Measurements from ENCODE around the gene GEMIN4. TPM values are rescaled to one million over a fixed set of nuclear protein-coding genes. Genes with fewer than 3 reads are reported as not detected.

Gene GEMIN4
- polyA plus RNA-seq, 1 of the 3 experiments (the other 2 are of a cell fraction), result 12.5 TPM

DNA sequence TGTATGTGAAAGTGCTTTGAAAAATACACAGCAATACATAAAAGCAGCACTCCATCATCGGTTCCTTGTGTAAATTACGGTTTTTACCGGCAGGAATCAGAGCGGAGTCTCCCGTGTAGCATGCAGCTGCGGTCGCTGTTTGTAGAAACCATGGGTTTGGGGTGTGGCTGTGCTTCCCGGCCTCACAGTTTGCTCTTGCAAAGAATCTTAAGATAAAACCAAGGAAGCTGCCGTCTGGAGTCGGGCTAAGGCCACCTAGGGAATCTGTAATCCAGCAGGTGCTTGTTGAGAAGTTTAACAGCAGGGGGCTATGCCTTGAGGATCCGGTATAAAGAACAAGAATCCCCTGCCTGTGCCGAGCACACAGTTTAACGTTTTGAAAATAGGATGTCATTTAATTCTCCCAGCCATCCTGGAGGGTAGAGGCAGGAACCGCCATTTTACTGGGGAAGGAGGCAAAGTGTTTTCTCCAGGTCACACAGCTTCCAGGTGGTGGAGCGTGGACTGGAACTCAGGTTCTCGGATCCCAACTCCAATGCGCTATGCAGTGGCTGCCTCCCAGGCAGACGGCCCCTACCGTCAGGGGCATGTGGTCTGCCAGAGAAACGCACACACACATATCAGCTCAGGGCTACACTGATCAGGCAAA lies 25.7 kb downstream of the GEMIN4 start:
- CTCF ChIA-PET, result interaction anchor here (1.4 to 2.0 kb wide), 2 partner anchors 26 to 270 kb away, joined by 3 to 4 read pairs; partner anchors contain the start of genes GEMIN4 and TIMM22
- no peak overlapping the region for H3K4me2 ChIP-seq
- H2AFZ ChIP-seq (ENCODE audit: low read depth), result no peak overlapping the region
- H4K20me1 ChIP-seq (ENCODE audit: insufficient read depth), result no peaks in the 10 kb centered on the region
- no peaks in the 10 kb centered on the region for H3K27me3 ChIP-seq (ENCODE audit: insufficient read depth)
- 89% methylated on average over 19 of the region's 20 CpGs for whole genome bisulfite sequencing (ENCODE audit: low lambda C conversion rate)
- H3K4me1 ChIP-seq (ENCODE audit: control insufficient read depth in 1 of 2, insufficient read depth in 2 of 2, low read depth in 1 of 2, low read length in 1 of 2), result no peaks in the 10 kb centered on the region; a peak in 1 of 4 replicates
- POLR2A ChIA-PET, result no interaction called here
- no peak overlapping the region for H3K4me3 ChIP-seq (ENCODE audit: low read depth in 2 of 2, low read length in 1 of 2)
- H3K9me2 ChIP-seq, result no peaks in the 10 kb centered on the region
- no peak overlapping the region for H3K27ac ChIP-seq (ENCODE audit: low read depth in 2 of 2, low read length in 1 of 2)
- TF ChIP-seq, protein P1, sequence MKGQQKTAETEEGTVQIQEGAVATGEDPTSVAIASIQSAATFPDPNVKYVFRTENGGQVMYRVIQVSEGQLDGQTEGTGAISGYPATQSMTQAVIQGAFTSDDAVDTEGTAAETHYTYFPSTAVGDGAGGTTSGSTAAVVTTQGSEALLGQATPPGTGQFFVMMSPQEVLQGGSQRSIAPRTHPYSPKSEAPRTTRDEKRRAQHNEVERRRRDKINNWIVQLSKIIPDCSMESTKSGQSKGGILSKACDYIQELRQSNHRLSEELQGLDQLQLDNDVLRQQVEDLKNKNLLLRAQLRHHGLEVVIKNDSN (IDR thresholded peaks at IDR 0.05; ENCODE audit: borderline replicate concordance, low read depth), result no peak
- TF ChIP-seq YY1 (IDR thresholded peaks at IDR 0.05; ENCODE audit: low read depth), result no peak
- no peak for TF ChIP-seq RXRA (IDR thresholded peaks at IDR 0.05; ENCODE audit: borderline replicate concordance, low read depth)
- no peak for TF ChIP-seq FOSL2 (IDR thresholded peaks at IDR 0.05; ENCODE audit: borderline replicate concordance, low read depth)
- TF ChIP-seq, protein P2, sequence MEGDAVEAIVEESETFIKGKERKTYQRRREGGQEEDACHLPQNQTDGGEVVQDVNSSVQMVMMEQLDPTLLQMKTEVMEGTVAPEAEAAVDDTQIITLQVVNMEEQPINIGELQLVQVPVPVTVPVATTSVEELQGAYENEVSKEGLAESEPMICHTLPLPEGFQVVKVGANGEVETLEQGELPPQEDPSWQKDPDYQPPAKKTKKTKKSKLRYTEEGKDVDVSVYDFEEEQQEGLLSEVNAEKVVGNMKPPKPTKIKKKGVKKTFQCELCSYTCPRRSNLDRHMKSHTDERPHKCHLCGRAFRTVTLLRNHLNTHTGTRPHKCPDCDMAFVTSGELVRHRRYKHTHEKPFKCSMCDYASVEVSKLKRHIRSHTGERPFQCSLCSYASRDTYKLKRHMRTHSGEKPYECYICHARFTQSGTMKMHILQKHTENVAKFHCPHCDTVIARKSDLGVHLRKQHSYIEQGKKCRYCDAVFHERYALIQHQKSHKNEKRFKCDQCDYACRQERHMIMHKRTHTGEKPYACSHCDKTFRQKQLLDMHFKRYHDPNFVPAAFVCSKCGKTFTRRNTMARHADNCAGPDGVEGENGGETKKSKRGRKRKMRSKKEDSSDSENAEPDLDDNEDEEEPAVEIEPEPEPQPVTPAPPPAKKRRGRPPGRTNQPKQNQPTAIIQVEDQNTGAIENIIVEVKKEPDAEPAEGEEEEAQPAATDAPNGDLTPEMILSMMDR (IDR thresholded peaks at IDR 0.05), result no peak
- TF ChIP-seq, protein P3, sequence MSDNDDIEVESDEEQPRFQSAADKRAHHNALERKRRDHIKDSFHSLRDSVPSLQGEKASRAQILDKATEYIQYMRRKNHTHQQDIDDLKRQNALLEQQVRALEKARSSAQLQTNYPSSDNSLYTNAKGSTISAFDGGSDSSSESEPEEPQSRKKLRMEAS (IDR thresholded peaks at IDR 0.05; ENCODE audit: low read depth), result no peak
- no peak for TF ChIP-seq POLR2AphosphoS5 (IDR thresholded peaks at IDR 0.05; ENCODE audit: low read depth, low read length)
- no peak for TF ChIP-seq EZH2phosphoT487 (IDR thresholded peaks at IDR 0.05; ENCODE audit: borderline replicate concordance, low read depth)
- TF ChIP-seq TAF1 (IDR thresholded peaks at IDR 0.05; ENCODE audit: borderline replicate concordance, low read depth, low read length), result no peak
- no peak for TF ChIP-seq SIN3A (IDR thresholded peaks at IDR 0.05; ENCODE audit: borderline replicate concordance, low read depth, low read length)
- TF ChIP-seq, protein P4, sequence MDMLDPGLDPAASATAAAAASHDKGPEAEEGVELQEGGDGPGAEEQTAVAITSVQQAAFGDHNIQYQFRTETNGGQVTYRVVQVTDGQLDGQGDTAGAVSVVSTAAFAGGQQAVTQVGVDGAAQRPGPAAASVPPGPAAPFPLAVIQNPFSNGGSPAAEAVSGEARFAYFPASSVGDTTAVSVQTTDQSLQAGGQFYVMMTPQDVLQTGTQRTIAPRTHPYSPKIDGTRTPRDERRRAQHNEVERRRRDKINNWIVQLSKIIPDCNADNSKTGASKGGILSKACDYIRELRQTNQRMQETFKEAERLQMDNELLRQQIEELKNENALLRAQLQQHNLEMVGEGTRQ (IDR thresholded peaks at IDR 0.05; ENCODE audit: borderline replicate concordance, low read depth, low read length), result no peak
- no peak for TF ChIP-seq GABPA (IDR thresholded peaks at IDR 0.05; ENCODE audit: low read depth)
- TF ChIP-seq CHD2 (IDR thresholded peaks at IDR 0.05; ENCODE audit: low read length, partially characterized antibody), result no peak
- TF ChIP-seq RCOR1 (IDR thresholded peaks at IDR 0.05; ENCODE audit: low read length), result no peak
- TF ChIP-seq ELF1 (IDR thresholded peaks at IDR 0.05), result no peak
- TF ChIP-seq SMC3 (IDR thresholded peaks at IDR 0.05; ENCODE audit: low read depth, low read length), result no peak
- TF ChIP-seq FOXJ3 (CRISPR knock-in tag; IDR thresholded peaks at IDR 0.05), result no peak
- TF ChIP-seq TEAD4 (IDR thresholded peaks at IDR 0.05; ENCODE audit: borderline replicate concordance, insufficient read depth), result no peak
- no peak overlapping the region for H3K9ac ChIP-seq
- no peaks in the 10 kb centered on the region for H3K9me3 ChIP-seq
- no peaks in the 10 kb centered on the region for H3K79me2 ChIP-seq (ENCODE audit: insufficient read depth)
- peaks cover 14% of the 10 kb centered on the region for H3F3A ChIP-seq (replicated peaks; ENCODE audit: insufficient read depth)
- no peaks in the 10 kb centered on the region for H3K36me3 ChIP-seq (replicated peaks in 1 of 2; ENCODE audit: control insufficient read depth in 1 of 2, insufficient read depth in 2 of 2, low read length in 1 of 2)
- DNase-seq, result no peak
